Type B pancreatic cell (in vitro differentiated cells): ENCODE data around the gene ZXDA. TPM values are rescaled to one million over a fixed set of nuclear protein-coding genes. Genes with fewer than 3 reads are reported as not detected.
"Not testable (repeated sequence)": the region's sequence is repeated elsewhere in the genome, so short reads cannot be mapped to it uniquely, and the experiment has no call there.

Experiments used
- DNase-seq: peaks from one replicate; pipeline ENCODE4 v3.0.0; 2021; ENCODE audit warnings: mixed read lengths; ENCODE audit not compliant: unreplicated experiment; ENCODE audit errors: extremely low spot score
- H3K27ac Mint-ChIP-seq: 2 replicates; pipeline ENCODE4 v1.8.0; 2021; ENCODE audit warnings: mild to moderate bottlenecking, mixed read lengths
- H3K27me3 Mint-ChIP-seq: 2 replicates; pipeline ENCODE4 v1.8.0; 2021; ENCODE audit warnings: mixed read lengths
- H3K36me3 Mint-ChIP-seq: 2 replicates; pipeline ENCODE4 v1.8.0; 2021; ENCODE audit warnings: mixed read lengths
- H3K4me1 Mint-ChIP-seq: one replicate; pipeline ENCODE4 v1.8.0; 2021; ENCODE audit warnings: mixed read lengths; ENCODE audit not compliant: unreplicated experiment
- H3K4me3 Mint-ChIP-seq: 2 replicates; pipeline ENCODE4 v1.8.0; 2021; ENCODE audit warnings: mild to moderate bottlenecking, mixed read lengths
- H3K9me3 Mint-ChIP-seq: 2 replicates; pipeline ENCODE4 v1.8.0; 2021; ENCODE audit warnings: mixed read lengths
- total RNA-seq: library from RNA; stranded (reverse); gene quantifications from 2 replicates; pipeline ENCODE4 v1.2.1, GENCODE V29; 2021; ENCODE audit warnings: low replicate concordance
- TF ChIP-seq, protein P1 (sequence below): fragments of 200-600 bp; sonication (generic); conservative IDR thresholded peaks from 2 replicates; pipeline ENCODE4 v1.5.0; 2021; ENCODE audit warnings: antibody characterized with exemption, mild to moderate bottlenecking

ZXDA gene
- total RNA-seq, 1 donor from 2014 or later = not detected

DNA sequence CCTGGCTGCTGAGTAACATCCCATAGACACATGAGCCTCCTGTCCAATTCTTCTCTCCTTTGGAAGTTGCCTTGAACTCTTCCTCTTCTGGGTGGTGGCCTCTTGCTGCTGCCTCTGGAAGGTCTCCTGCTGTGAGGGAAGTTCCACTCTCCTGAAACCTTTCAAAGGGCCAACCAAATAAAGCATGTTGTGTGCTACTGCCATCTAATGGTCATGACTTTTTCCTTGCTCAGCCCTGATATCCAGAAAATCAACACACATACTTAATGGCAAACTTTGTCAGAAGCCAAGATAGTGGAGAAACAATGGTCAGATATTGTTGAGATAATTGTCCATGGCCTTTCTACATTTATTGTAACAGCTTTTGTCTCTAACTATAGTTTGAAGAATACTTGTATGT, 19.1 kb upstream of the ZXDA start:
- Mint-ChIP-seq H3K4me1 (no peaks in the 10 kb centered on the region), H3K9me3 (peaks cover 9% of the 10 kb centered on the region)
- TF ChIP-seq, protein P1, sequence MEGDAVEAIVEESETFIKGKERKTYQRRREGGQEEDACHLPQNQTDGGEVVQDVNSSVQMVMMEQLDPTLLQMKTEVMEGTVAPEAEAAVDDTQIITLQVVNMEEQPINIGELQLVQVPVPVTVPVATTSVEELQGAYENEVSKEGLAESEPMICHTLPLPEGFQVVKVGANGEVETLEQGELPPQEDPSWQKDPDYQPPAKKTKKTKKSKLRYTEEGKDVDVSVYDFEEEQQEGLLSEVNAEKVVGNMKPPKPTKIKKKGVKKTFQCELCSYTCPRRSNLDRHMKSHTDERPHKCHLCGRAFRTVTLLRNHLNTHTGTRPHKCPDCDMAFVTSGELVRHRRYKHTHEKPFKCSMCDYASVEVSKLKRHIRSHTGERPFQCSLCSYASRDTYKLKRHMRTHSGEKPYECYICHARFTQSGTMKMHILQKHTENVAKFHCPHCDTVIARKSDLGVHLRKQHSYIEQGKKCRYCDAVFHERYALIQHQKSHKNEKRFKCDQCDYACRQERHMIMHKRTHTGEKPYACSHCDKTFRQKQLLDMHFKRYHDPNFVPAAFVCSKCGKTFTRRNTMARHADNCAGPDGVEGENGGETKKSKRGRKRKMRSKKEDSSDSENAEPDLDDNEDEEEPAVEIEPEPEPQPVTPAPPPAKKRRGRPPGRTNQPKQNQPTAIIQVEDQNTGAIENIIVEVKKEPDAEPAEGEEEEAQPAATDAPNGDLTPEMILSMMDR = no peak

DNA sequence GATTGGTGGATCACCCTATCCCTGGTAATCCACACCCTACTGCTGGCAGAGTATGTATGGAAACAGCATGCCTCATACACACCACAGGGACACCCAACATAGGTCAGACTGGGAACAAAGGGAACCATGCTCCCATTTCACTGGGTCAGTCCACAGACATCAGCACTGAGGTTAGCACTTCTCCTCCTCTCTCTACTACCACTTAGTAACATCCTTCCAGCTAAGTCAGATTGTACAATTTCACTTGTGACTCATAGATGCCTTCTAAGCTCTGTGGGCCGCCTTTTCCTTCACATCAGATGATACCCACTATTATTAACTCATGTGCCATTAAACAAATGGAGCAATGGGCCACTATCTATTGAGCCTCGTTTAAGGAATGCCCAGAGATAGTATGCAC, 15.5 kb upstream of the ZXDA start:
- Mint-ChIP-seq H3K9me3 (peaks cover 4% of the 10 kb centered on the region), H3K4me3 (no peak overlapping the region), H3K27ac (no peak overlapping the region), H3K36me3 (no peaks in the 10 kb centered on the region), H3K27me3 (no peaks in the 10 kb centered on the region), H3K4me1 (no peaks in the 10 kb centered on the region)
- no peak for DNase-seq
- TF ChIP-seq, protein P1 = no peak

More for the DNA sequence above, 19.1 kb upstream of the ZXDA start:
- H3K27ac Mint-ChIP-seq = no peak overlapping the region
- DNase-seq = no peak
- no peaks in the 10 kb centered on the region for H3K27me3 Mint-ChIP-seq
- no peak overlapping the region for H3K4me3 Mint-ChIP-seq
- H3K36me3 Mint-ChIP-seq = no peaks in the 10 kb centered on the region

DNA sequence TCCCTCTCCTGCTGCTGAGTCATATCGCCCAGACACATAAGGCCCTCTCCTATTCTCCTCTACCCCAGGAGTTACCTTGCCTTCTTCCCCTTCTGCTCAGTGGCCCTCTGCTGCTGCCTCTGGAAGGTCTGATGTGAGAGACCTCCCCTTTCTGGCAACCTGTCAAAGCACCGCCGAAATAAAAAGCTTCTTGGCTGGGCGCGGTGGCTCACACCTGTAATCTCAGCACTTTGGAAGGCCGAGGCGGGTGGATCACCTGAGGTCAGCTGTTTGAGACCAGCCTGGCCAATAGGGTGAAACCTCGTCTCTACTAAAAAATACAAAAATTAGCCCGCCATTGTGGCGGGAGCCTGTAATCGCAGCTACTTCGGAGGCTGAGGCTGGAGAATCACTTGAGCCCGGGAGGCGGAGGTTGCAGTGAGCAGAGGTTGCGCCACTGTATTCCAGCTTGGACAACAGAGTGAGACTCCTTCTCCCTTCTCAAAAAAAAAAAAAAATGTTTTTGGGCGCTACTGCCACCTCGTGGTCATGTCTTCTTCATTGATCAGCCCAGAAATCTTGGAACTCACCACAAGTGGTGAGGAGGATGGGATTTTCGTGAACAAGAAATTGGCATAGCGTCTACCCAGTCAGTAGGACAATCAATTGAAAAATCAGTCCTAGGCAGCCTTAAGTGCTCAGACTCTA, 8.6 kb upstream of the ZXDA start:
- no peak for DNase-seq
- H3K4me1 Mint-ChIP-seq = no peaks in the 10 kb centered on the region
- peaks cover under 1% of the 10 kb centered on the region for H3K9me3 Mint-ChIP-seq
- H3K27me3 Mint-ChIP-seq = no peaks in the 10 kb centered on the region
- H3K36me3 Mint-ChIP-seq = no peaks in the 10 kb centered on the region
- no peak overlapping the region for H3K27ac Mint-ChIP-seq
- no peak overlapping the region for H3K4me3 Mint-ChIP-seq
- TF ChIP-seq, protein P1 = no peak

DNA sequence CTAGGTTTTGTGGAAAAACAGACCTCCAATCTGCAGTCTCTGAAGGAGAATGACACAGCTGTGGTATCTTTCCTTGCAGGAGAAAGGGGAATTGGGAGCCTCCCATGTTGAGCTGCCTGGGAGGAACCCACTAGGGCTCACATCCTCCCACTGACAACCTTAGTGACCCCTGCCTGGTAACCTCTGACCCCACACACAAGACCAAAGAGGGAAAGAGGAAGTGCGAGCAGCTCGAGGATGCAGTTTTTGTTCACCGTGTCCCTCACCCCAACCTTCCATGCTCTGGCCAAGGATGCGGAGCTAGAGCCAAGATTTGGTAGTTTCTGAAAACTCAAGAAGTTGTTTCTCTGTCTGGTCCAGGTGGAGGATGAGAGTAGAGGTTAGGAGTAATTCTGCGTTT, 5.4 kb upstream of the ZXDA start:
- H3K9me3 Mint-ChIP-seq = peaks cover 11% of the 10 kb centered on the region
- no peaks in the 10 kb centered on the region for H3K36me3 Mint-ChIP-seq
- TF ChIP-seq, protein P1 = no peak
- no peak for DNase-seq
- H3K4me3 Mint-ChIP-seq = no peak overlapping the region
- no peak overlapping the region for H3K27ac Mint-ChIP-seq
- no peaks in the 10 kb centered on the region for H3K27me3 Mint-ChIP-seq
- no peaks in the 10 kb centered on the region for H3K4me1 Mint-ChIP-seq

DNA sequence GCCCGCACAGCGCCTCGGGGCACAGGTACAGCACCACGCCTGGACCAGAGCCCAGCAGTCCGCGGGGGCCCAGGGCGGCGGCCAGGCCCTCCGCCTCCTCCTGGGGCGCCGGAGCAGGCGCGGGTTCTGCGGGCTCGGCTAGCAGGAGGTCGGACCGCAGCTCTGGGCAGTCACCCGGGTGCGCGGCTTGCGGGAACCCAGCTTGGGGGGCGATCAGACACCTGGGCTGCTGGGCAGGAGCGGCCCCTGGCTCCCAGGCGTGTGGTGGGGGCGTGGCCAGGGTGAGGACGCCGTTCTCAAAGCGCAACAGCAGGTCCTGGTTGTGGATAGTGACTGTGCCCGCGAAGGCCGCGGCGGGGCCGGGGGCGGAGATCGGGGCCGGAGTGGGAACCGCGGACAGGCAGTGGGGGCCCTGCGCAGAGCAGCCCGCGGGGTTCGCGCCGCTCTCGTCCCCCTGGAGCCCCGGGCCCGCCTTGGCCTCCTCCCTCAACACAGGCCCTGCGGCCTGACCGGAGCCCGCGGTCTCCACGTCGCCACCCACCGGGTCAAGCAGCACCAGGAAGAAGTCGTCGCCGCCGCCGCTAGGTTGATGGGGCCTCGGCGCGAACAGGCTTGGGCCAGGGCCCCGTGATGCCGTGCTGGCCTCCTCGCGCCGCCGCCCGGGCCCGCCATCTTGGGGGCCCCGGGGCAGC, 517 bp downstream of the ZXDA start:
- not testable (repeated sequence) for H3K27me3 Mint-ChIP-seq, H3K36me3 Mint-ChIP-seq, H3K4me1 Mint-ChIP-seq, H3K4me3 Mint-ChIP-seq, DNase-seq, H3K27ac Mint-ChIP-seq
- H3K9me3 Mint-ChIP-seq = peaks cover 11% of the 10 kb centered on the region

DNA sequence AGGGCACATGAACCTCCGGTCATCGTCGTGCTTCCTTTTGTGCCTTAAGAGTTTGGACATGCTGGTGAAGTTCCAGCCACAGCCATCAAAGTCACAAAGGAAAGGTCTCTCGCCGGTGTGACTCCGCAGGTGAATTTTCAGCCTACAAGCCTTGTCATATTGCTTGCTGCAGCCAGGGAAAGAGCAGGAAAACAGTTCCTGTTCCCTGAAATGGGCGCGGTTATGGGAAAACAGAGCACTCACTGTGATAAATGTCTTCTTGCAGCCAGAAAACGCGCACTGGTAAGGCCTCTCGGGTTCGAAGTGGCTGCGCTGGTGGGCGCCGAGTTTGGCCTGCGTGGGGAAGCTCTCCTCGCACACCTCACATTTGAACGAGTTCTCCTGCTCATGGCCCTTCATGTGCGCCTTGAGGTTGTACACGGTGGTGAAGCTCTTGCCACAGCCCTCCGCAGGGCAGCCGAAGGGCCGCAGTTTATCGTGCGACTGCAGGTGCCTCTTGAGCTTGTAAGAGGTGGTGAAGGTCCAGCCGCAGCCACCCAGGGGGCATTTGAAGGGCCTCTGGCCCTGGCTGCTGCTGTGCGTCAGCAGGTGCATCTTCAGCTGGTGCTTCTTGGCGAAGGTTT, 1.2 kb downstream of the ZXDA start:
- not testable (repeated sequence) for H3K4me3 Mint-ChIP-seq, H3K4me1 Mint-ChIP-seq, H3K27ac Mint-ChIP-seq, H3K36me3 Mint-ChIP-seq, H3K27me3 Mint-ChIP-seq, DNase-seq
- peaks cover 11% of the 10 kb centered on the region for H3K9me3 Mint-ChIP-seq
